Calu3 (cell line): ENCODE measurements around the gene ATF7. TPM values are rescaled to one million over a fixed set of nuclear protein-coding genes. Genes with fewer than 3 reads are reported as not detected.

Experiments
- BruUV-seq: library from RNA; stranded (reverse); fragments of 400-500 nt; replicated peaks from 2 replicates; lab custom pipeline; 2021; lab: Mats Ljungman, UMichigan
- CTCF ChIA-PET: fragments of 300-600 bp; sonication (Branson Sonifier 250); formaldehyde crosslinking; loops from one replicate; lab custom pipeline; 2022; ENCODE audit warnings: antibody characterized with exemption; lab: Charles Lee
- DNase-seq: peaks from one replicate; pipeline ENCODE4 v3.0.0; 2022
- H3K27ac Mint-ChIP-seq: one replicate; pipeline ENCODE4 v1.8.0; 2022; ENCODE audit warnings: mixed read lengths; ENCODE audit not compliant: unreplicated experiment
- H3K27me3 Mint-ChIP-seq: one replicate; pipeline ENCODE4 v1.8.0; 2022; ENCODE audit warnings: mixed read lengths; ENCODE audit not compliant: unreplicated experiment
- H3K36me3 Mint-ChIP-seq: one replicate; pipeline ENCODE4 v1.8.0; 2022; ENCODE audit warnings: mild to moderate bottlenecking, moderate library complexity, mixed read lengths; ENCODE audit not compliant: insufficient read depth, unreplicated experiment
- H3K4me1 Mint-ChIP-seq: one replicate; pipeline ENCODE4 v1.8.0; 2022; ENCODE audit warnings: mild to moderate bottlenecking, low read depth, mixed read lengths; ENCODE audit not compliant: unreplicated experiment
- H3K4me3 Mint-ChIP-seq: one replicate; pipeline ENCODE4 v1.8.0; 2022; ENCODE audit warnings: mild to moderate bottlenecking, low read depth, moderate library complexity, mixed read lengths; ENCODE audit not compliant: unreplicated experiment
- H3K9me3 Mint-ChIP-seq: one replicate; pipeline ENCODE4 v1.8.0; 2022; ENCODE audit warnings: low read depth, mixed read lengths; ENCODE audit not compliant: unreplicated experiment
- intact Hi-C: fragments of 100-400 bp; cut with micrococcal nuclease; formaldehyde crosslinking; loops from one replicate; pipeline ENCODE4 v1.10.0; 2022; ENCODE audit not compliant: unreplicated experiment
- total RNA-seq: library from RNA; stranded (reverse); gene quantifications from 2 replicates; pipeline ENCODE4 v1.2.3, GENCODE V29; 2022
- TF ChIP-seq, protein P1 (sequence below): fragments of 200-600 bp; IDR thresholded peaks from one replicate; pipeline ENCODE4 v1.8.0; 2022; ENCODE audit warnings: antibody characterized with exemption; ENCODE audit not compliant: unreplicated experiment

The ATF7 gene
- total RNA-seq, 1 experiment from 2014 or later = 18.0 TPM

DNA sequence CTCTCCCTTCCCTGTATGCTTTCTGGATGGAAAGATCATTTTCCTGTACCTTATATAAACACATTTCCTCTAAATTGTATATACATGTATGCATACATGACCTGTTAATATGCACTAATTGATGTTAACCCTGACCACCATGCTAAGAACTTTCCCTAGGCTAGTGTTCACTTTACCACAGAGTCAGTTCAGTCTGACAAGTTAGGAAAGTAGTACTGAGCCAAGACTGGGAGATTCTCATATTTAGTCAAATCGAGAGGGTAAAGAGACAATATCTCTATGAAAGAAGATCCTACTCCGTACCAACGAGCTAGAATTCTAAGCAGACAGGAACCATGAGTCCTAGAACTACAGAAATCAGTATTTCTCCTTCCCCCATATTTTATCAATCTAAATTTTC is 36.8 kb downstream of the ATF7 start:
- TF ChIP-seq, protein P1, sequence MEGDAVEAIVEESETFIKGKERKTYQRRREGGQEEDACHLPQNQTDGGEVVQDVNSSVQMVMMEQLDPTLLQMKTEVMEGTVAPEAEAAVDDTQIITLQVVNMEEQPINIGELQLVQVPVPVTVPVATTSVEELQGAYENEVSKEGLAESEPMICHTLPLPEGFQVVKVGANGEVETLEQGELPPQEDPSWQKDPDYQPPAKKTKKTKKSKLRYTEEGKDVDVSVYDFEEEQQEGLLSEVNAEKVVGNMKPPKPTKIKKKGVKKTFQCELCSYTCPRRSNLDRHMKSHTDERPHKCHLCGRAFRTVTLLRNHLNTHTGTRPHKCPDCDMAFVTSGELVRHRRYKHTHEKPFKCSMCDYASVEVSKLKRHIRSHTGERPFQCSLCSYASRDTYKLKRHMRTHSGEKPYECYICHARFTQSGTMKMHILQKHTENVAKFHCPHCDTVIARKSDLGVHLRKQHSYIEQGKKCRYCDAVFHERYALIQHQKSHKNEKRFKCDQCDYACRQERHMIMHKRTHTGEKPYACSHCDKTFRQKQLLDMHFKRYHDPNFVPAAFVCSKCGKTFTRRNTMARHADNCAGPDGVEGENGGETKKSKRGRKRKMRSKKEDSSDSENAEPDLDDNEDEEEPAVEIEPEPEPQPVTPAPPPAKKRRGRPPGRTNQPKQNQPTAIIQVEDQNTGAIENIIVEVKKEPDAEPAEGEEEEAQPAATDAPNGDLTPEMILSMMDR = no peak
- no peaks in the 10 kb centered on the region for H3K36me3 Mint-ChIP-seq
- DNase-seq = no peak
- no peak overlapping the region for H3K27ac Mint-ChIP-seq
- BruUV-seq = no TSS peak
- intact Hi-C loops = no loop called here
- no peak overlapping the region for H3K4me3 Mint-ChIP-seq
- no peaks in the 10 kb centered on the region for H3K4me1 Mint-ChIP-seq
- CTCF ChIA-PET = no interaction called here
- no peaks in the 10 kb centered on the region for H3K27me3 Mint-ChIP-seq
- H3K9me3 Mint-ChIP-seq = no peaks in the 10 kb centered on the region

DNA sequence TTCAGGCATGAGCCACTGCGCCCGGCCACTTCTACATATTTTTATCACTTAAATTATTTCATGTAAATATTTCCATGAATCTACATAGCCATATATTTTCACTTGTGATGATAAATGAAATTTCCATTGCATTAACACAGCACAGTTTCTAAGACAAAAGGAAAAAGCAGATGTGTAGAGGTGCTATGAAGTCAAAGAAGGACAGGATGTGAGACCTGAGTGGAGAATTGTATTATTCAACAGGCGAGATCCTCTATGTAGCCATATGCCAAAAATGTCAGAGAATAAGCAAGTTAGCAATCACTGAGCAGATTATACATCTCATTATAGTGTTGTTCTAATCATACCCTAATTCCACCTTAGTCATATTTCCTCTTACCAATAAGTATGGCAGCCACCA is 38.1 kb downstream of the ATF7 start:
- no TSS peak for BruUV-seq
- H3K27ac Mint-ChIP-seq = no peak overlapping the region

DNA sequence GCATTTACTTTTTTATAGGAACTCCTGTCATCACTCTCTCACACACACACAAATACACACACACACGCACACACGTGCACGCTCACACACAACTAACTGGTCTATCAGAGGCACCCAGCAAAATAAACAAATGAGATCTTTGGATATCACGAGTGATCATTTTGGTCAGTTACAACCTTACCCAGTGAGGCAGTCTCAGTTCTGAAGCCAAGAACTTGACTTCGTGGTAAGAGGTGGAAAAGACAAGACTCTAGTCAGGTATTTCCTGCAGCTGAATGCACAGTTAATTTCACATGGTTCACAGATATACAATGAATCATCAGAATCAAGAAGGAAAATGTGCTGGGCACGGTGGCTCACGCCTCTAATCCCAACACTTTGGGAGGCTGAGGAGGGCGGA is 39.4 kb downstream of the ATF7 start:
- CTCF ChIA-PET = no interaction called here
- H3K27ac Mint-ChIP-seq = no peak overlapping the region
- intact Hi-C loops = no loop called here

More for the DNA sequence above, 38.1 kb downstream of the ATF7 start:
- no peaks in the 10 kb centered on the region for H3K9me3 Mint-ChIP-seq
- no peaks in the 10 kb centered on the region for H3K36me3 Mint-ChIP-seq
- CTCF ChIA-PET = no interaction called here
- no peak overlapping the region for H3K4me3 Mint-ChIP-seq
- intact Hi-C loops = no loop called here
- no peak for DNase-seq
- H3K27me3 Mint-ChIP-seq = no peaks in the 10 kb centered on the region
- no peaks in the 10 kb centered on the region for H3K4me1 Mint-ChIP-seq
- TF ChIP-seq, protein P1 = no peak

DNA sequence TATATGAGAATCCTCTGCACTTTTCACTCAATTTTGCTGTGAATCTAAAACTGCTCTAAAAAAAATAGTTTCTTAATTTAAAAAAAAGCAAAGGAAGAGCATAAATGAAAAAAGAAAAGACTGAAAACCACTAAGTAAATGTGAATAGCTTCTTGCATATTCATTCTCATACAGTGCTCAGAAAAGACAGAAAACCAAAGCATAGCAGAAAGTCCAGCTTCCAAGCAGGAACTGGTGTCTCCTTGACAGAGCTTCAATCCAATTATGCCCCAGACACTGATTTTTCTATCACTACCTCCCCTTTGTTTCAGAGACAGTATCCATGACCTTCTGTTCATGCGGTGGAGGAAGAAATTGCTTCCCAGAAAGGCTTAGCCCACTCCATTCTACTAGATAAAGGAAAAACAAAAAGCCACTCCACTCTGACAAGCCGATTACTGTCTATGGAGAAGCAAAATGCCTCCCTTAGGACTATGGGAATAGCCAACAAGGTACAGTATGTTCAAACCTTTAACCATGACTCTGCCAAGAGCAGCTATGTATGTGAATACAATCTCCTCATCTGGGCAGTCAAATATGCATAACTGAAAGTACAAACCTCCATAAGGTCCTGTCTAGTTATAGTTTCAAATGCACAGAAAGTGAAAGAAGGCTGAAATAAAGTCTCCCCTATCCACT is 40.6 kb downstream of the ATF7 start:
- Mint-ChIP-seq H3K4me1 (no peaks in the 10 kb centered on the region), H3K9me3 (no peaks in the 10 kb centered on the region), H3K4me3 (no peak overlapping the region), H3K27me3 (no peaks in the 10 kb centered on the region), H3K27ac (no peak overlapping the region), H3K36me3 (no peaks in the 10 kb centered on the region)
- no TSS peak for BruUV-seq
- intact Hi-C loops = no loop called here
- TF ChIP-seq, protein P1 = no peak
- no peak for DNase-seq
- CTCF ChIA-PET = interaction anchor here (0.7 kb wide), 1 partner anchor 196 kb away, joined by 5 read pairs; no protein-coding TSS in a partner anchor

More for the DNA sequence above, 39.4 kb downstream of the ATF7 start:
- Mint-ChIP-seq H3K27me3 (no peaks in the 10 kb centered on the region), H3K9me3 (no peaks in the 10 kb centered on the region), H3K36me3 (no peaks in the 10 kb centered on the region), H3K4me3 (no peak overlapping the region), H3K4me1 (no peaks in the 10 kb centered on the region)
- no TSS peak for BruUV-seq
- no peak for DNase-seq
- TF ChIP-seq, protein P1 = no peak
